Liver (tissue), 9 donors: ENCODE measurements around the gene C1QL4. TPM values are rescaled to one million over a fixed set of nuclear protein-coding genes. Genes with fewer than 3 reads are reported as not detected.

Experiments
- DNase-seq: peaks from one replicate; pipeline ENCODE4 v3.0.0-alpha.2; 2017; ENCODE audit warnings: low spot score
- H3K27ac ChIP-seq, 2 donors: one replicate each; pipeline ENCODE4 v1.7.0; 2013; ENCODE audit warnings: inconsistent platforms in 2 of 2, low read length in 2 of 2, control low read depth in 1 of 2, low read depth in 1 of 2, mild to moderate bottlenecking in 1 of 2
- H3K27me3 ChIP-seq, 4 donors: one replicate each; pipeline versions ENCODE4 v1.6.1 to v1.7.0; 2013; ENCODE audit warnings: low read length in 3 of 4, inconsistent platforms in 1 of 4, mild to moderate bottlenecking in 1 of 4, moderate library complexity in 1 of 4; ENCODE audit not compliant: control insufficient read depth in 4 of 4, insufficient read depth in 4 of 4
- H3K36me3 ChIP-seq, 4 donors: one replicate each; pipeline versions ENCODE4 v1.6.1 to v1.7.0; 2013; ENCODE audit warnings: low read length in 3 of 4, mild to moderate bottlenecking in 3 of 4, low read depth in 1 of 4, moderate library complexity in 1 of 4; ENCODE audit not compliant: control insufficient read depth in 4 of 4, insufficient read depth in 3 of 4
- H3K4me1 ChIP-seq, 4 donors: one replicate each; pipeline versions ENCODE4 v1.6.1 to v1.7.0; 2013; ENCODE audit warnings: low read length in 3 of 4, mild to moderate bottlenecking in 3 of 4, moderate library complexity in 1 of 4; ENCODE audit not compliant: control insufficient read depth in 4 of 4, insufficient read depth in 4 of 4
- H3K4me3 ChIP-seq, 3 donors: one replicate each; pipeline versions ENCODE4 v1.6.1 to v1.7.0; 2013; ENCODE audit warnings: low read length in 3 of 3, control low read depth in 1 of 3, low read depth in 1 of 3, mild to moderate bottlenecking in 1 of 3
- H3K9ac ChIP-seq, 2 donors: one replicate each; pipeline ENCODE4 v1.7.0; 2013; ENCODE audit warnings: low read length in 2 of 2, mild to moderate bottlenecking in 2 of 2, moderate library complexity in 2 of 2, control low read depth in 1 of 2, low read depth in 1 of 2
- H3K9me3 ChIP-seq, 4 donors: one replicate each; pipeline versions ENCODE4 v1.6.1 to v1.7.0; 2013; ENCODE audit warnings: low read length in 3 of 4; ENCODE audit not compliant: control insufficient read depth in 4 of 4
- EGR1 ChIP-seq, 2 donors: IDR thresholded peaks; 2 replicates each; pipeline ENCODE4 v1.6.1; 2016 to 2018; ENCODE audit warnings: antibody characterized with exemption in 2 of 2, low read depth in 2 of 2
- FOXA1 ChIP-seq: IDR thresholded peaks from 2 replicates; pipeline ENCODE4 v1.6.1; 2016; ENCODE audit warnings: antibody characterized with exemption
- FOXA2 ChIP-seq: IDR thresholded peaks from 2 replicates; pipeline ENCODE4 v1.6.1; 2016; ENCODE audit warnings: antibody characterized with exemption
- HNF4A ChIP-seq, 2 donors: conservative IDR thresholded peaks; 2 replicates each; pipeline ENCODE4 v1.6.1; 2016; ENCODE audit warnings: antibody characterized with exemption in 2 of 2, mild to moderate bottlenecking in 2 of 2
- JUND ChIP-seq, 2 donors: IDR thresholded peaks; 2 replicates each; pipeline ENCODE4 v1.6.1; 2016; ENCODE audit warnings: antibody characterized with exemption in 2 of 2
- NR2F2 ChIP-seq: IDR thresholded peaks from 2 replicates; pipeline ENCODE4 v1.6.1; 2016; ENCODE audit warnings: antibody characterized with exemption
- RXRA ChIP-seq, 2 donors: IDR thresholded peaks; 2 replicates each; pipeline ENCODE4 v1.6.1; 2017 to 2018; ENCODE audit warnings: antibody characterized with exemption in 2 of 2, mild to moderate bottlenecking in 1 of 2
- SP1 ChIP-seq: IDR thresholded peaks from 2 replicates; pipeline ENCODE4 v1.6.1; 2018; ENCODE audit warnings: antibody characterized with exemption, mild to moderate bottlenecking
- TAF1 ChIP-seq: conservative IDR thresholded peaks from 2 replicates; pipeline ENCODE4 v1.6.1; 2016; ENCODE audit warnings: antibody characterized with exemption, mild to moderate bottlenecking
- YY1 ChIP-seq: IDR thresholded peaks from 2 replicates; pipeline ENCODE4 v1.6.1; 2016; ENCODE audit warnings: antibody characterized with exemption, mild to moderate bottlenecking
- WGBS: extraction: QIAGEN DNeasy Blood & Tissue Kit; methylation state at CpG from one replicate; pipeline ENCODE4 v1.1.7; 2013; 5-methylcytosine and 5-hydroxymethylcytosine counted together
- polyA plus RNA-seq, 2 donors: library from polyadenylated mRNA; stranded (reverse) in 1 of 2; unstranded in 1 of 2; fragments of 200-250 nt in 1 of 2; fragments of >200 nt in 1 of 2; fragmentation: Nextera tagmentation in 1 of 2; extraction: Ambion mirVana in 1 of 2; gene quantifications; one replicate each; pipeline versions ENCODE4 v1.2.1 to v1.2.3, GENCODE V29; 2013 to 2015
- total RNA-seq, 2 donors: library from RNA; depleted of rRNA; stranded (reverse); fragments of >200 nt; gene quantifications; one replicate each; pipeline ENCODE4 v1.2.3, GENCODE V29; 2014
- TF ChIP-seq, protein P1 (sequence below): IDR thresholded peaks from 2 replicates; pipeline ENCODE4 v1.6.1; 2016; ENCODE audit warnings: antibody characterized with exemption
- TF ChIP-seq, protein P2 (sequence below): IDR thresholded peaks from 2 replicates; pipeline ENCODE4 v1.6.1; 2016; ENCODE audit warnings: antibody characterized with exemption
- donor health status: healthy.
- donor health status: healthy.
- donor health status: healthy.
- donor health status: healthy.
- donor health status: healthy.

The C1QL4 gene
- total and polyA plus RNA-seq, 4 donors, result not detected

DNA sequence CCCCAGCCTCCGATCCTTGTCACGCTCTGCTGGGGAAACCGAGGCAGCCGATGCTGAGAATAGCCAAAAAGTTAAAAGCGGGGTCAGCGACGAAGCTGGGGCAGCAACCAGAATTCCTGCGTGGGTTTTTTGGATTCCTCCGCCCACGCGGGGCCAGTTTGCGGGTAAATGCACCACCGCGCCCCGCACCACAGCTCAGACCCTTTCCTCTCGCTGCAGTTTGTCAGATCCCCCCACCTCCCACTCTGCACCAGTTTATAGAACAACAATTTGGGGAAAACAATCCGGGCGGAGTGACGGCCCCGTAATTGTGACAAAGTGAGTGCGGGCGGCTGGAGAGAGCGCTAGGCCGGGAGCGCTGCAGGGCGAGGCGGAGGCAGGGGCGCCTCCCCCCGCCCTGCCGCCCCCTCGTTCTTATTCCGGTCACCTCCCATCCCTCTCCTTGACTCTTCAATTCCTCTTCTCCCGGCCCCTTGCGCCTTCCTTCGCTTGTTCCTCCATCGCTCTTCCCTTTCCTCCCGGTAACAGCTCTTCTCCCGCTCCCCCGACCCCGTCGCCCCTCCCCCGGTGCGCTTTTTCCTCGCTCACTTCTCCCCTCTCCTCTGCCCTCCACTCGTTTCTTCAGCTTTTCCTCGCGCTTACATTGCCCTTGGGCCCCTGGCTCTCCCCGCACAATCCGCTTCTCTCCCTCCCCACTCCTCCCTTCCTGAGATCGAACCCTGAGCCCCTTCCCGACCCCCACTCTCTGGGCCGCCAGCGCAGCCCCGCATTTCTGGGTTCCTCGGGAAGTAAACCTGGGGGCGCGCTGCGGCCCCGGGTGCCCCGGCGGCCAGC is 9.1 kb upstream of the C1QL4 start (continued):
- TF ChIP-seq, protein P1, sequence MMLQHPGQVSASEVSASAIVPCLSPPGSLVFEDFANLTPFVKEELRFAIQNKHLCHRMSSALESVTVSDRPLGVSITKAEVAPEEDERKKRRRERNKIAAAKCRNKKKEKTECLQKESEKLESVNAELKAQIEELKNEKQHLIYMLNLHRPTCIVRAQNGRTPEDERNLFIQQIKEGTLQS, result no peak
- no peak for TF ChIP-seq SP1
- no peak for TF ChIP-seq NR2F2
- no peak for TF ChIP-seq HNF4A (conservative IDR thresholded peaks at IDR 0.05)
- TF ChIP-seq, protein P2, sequence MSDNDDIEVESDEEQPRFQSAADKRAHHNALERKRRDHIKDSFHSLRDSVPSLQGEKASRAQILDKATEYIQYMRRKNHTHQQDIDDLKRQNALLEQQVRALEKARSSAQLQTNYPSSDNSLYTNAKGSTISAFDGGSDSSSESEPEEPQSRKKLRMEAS, result no peak
- TF ChIP-seq YY1, result no peak
- no peak for TF ChIP-seq FOXA1
- no peak for TF ChIP-seq FOXA2
- TF ChIP-seq JUND (IDR thresholded peaks at IDR 0.05), result no peak

DNA sequence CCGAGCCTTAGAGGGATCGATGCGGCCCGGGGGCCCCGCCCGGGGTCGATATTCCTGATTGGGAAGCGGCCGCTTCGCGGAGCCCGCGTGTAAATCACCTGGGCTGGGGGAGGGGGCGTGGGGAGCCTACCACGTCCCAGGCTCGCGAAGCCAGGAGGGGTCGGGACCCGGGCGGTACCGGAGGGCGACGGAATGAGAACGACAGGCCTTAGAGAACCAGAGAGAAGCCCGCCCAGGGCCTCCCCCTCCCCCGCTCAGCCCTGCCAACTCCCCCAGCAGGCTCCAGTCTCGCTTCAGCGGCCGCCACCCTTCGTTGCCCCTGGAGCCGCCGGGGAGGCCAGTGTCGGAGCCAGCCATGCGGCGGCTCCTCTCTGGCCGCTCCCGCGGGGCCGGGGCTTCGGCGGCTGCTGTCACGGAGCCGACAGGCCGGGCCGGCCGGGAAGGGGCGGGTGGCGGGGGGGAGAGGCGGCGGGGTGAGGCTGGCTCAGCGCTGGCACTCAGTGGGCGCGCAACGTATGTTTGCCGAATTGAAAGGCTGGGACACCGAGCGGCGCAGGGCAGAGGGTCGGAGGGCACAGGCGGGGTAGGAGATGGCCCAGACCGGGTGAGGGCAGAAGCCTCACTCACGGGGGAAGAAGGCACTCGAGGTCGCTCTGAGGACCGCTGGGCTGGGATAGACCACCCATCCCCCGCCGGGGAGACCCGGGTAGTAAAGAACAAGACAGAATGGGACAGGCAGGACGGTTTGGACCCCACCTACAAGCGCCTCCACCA is 8.2 kb upstream of the C1QL4 start:
- WGBS, result 2% methylated on average over 70 of the region's 70 CpGs
- Histone ChIP-seq H3K9me3 (no peaks in the 10 kb centered on the region), H3K27me3 (no peaks in the 10 kb centered on the region), H3K4me1 (peaks cover 30 to 60% (median 46%) of the 10 kb centered on the region in 4 donors), H3K4me3 (peak overlapping the region; percentile 21 to 67 (median 51)), H3K36me3 (no peaks in the 10 kb centered on the region), H3K27ac (peak overlapping the region; percentile 40), H3K9ac (no peak overlapping the region)
- no peak for DNase-seq
- no peak for TF ChIP-seq EGR1 (IDR thresholded peaks at IDR 0.05; ENCODE audit: low read depth in 2 of 2)
- no peak for TF ChIP-seq RXRA (IDR thresholded peaks at IDR 0.05)
- TF ChIP-seq, protein P2, result no peak
- peak; percentile 25 for TF ChIP-seq YY1
- TF ChIP-seq TAF1, result no peak

DNA sequence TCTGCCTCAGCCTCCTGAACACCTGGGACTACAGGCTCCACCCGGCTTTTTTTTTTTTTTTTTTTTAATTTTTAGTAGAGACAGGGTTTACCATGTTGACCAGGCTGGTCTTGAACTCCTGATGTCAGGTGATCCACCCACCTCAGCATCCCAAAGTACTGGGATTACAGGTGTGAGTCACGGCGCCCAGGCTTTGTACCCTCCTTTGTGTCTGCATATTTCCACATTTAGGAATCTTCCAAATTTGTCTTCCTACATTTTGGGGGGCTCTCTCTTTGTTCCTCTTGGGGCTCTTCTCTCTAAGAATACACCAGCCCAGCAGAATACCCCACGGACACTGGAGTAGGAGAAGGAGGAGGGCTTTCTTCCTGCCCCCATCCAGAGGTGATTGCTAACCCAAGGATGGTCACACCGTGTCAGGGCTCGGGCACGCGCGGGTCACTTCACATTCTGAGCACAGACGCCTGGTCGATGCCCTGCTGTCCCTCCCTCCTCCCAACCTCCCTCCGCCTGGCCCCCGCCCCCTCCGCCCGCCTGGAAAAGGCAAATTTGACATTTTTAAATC is 7.6 kb upstream of the C1QL4 start:
- no peak for TF ChIP-seq JUND (IDR thresholded peaks at IDR 0.05)
- peak in 1 of 2 donors; percentile 20 for TF ChIP-seq RXRA (IDR thresholded peaks at IDR 0.05)
- H3K27ac ChIP-seq, result no peak overlapping the region
- no peaks in the 10 kb centered on the region for H3K9me3 ChIP-seq
- no peak for DNase-seq
- no peaks in the 10 kb centered on the region for H3K27me3 ChIP-seq
- H3K4me3 ChIP-seq, result peak overlapping the region in 1 of 3 donors; percentile 67
- H3K36me3 ChIP-seq, result no peaks in the 10 kb centered on the region
- H3K4me1 ChIP-seq, result peaks cover 30 to 58% (median 44%) of the 10 kb centered on the region in 4 donors
- no peak overlapping the region for H3K9ac ChIP-seq
- WGBS, result 16% methylated on average over 15 of the region's 15 CpGs
